ENCODE data around the gene KIF3A. TPM values are rescaled to one million over a fixed set of nuclear protein-coding genes. Genes with fewer than 3 reads are reported as not detected.
"Not testable (repeated sequence)": the region's sequence is repeated elsewhere in the genome, so short reads cannot be mapped to it uniquely, and the experiment has no call there.

The KIF3A gene
- polyA plus RNA-seq, 12 donors, result 7.4 to 23.5 (median 8.9) TPM; not detected in 1

DNA sequence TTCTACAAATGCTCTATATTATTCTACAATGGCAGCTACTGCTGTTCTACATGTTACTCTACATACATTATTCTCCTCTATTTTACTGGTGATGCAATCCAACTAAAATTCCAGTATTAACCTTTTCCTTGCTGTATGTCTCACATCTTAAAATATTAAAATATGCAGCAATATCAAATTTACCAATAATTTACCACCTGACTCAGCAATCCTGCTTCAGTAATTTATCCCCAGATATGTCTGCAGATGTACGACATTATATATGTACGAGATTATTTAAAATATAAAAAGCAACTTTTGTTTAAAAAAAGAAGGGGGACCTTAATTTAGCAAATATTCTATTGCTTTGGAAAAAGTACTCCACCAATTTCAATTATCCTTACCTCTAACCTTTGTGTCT, 11.6 kb downstream of the KIF3A start:
- no peak for DNase-seq

DNA sequence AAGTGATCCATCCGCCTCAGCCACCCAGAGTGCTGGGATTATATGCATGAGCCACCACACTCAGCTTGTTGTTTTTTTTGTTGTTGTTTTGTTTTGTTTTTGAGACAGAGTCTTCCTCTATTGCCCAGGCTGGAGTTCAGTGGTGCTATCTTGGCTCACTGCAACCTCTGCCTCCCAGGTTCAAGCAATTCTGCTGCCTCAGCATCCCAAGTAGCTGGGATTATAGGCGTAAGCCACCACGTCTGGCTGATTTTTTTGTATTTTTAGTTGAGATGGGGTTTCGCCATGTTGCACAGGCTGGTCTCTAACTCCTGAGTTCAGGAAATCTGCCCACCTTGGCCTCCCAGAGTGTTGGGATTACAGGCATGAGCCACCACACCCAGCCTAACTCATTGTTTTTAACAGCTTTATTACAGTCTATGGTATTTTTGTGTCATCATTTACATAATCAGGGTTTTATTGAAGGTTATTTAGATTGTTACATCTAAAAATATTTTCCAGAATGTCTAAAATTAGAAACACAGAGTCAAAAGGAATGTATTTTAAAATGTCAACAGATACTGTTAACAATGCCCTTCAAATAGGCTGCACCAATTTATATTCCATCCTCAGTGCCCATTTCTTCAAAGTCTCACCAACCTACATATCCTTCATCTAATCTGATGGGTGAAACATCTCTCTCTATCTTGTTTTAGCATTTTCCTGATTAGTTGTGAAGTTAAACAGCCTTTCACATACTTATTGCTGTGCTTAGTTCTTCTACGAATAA, 18.6 kb downstream of the KIF3A start:
- DNase-seq, result no peak

DNA sequence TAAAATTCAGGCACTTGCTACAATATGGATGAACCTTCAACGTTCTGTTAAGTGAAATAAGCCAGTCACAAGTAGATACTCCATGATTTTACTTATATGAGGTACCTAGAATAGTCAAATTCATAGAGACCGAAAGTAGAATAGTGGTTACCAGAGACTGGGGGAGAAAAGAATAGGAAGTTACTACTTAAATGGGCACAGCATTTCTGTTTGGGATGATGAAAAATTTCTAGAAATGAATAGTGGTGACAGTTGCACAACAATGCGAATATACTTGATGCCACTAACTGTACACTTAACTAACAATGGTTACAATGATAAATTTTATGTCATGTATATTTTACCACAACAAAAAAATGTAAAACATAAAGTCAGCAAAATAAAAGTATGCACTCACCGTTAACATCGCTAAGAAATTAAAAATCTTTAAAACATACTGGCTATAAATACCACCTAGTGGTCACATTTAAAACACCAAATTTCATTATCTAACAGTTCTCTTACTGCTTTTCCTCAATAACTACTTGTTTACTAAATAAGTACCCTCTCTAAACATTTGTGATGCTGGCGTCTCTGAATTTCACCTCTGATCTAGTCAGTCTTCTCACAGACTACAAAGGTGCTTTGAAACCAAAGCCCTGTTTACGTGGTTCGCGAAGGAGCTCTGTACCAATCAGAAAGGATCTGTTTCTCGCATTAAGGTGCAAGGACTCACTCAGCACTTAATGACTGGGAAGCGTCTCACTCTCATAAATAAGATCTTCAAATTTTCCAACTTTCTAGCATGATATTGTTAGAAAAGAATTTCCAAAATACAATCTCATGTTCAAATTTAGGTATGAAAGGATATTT, 22.7 kb downstream of the KIF3A start:
- DNase-seq, result peak; percentile 4

DNA sequence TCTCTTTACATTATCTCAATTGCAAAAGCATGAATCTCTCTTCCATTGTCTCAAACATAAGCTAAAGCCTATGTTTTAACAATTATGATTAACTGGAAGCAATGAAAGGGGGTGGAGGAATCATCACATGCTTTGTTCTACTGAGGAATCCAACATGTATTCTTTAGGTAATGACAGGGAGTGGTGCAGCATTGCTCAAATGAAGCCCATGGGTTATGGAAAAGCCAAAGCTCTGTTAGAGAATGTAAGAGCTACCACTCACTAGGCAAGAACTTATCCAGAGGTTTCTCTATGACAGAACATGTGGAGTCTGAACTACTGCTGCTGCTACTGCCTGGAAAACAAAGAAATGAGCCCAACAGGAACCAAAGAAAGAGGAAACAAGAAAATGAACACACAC, 28.7 kb downstream of the KIF3A start:
- DNase-seq, result no peak

DNA sequence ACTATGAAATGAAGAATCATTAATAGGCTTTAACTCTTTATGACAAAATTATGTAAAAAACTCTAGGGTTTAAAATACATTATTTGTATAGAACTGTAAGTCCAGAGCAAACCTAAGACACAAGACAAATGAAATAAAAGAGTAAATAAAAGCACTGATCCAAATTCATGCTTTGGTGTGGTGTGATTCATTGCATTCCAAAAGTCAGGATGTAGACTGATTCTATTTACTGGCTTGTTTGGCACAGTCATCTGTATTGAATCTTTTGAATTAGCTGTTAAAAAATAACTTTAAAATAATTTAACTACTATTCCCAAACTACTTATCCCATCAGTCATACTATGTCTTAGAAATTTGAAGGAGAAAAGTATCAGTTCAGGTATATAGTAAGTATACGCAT, 32.5 kb downstream of the KIF3A start:
- DNase-seq, result no peak

DNA sequence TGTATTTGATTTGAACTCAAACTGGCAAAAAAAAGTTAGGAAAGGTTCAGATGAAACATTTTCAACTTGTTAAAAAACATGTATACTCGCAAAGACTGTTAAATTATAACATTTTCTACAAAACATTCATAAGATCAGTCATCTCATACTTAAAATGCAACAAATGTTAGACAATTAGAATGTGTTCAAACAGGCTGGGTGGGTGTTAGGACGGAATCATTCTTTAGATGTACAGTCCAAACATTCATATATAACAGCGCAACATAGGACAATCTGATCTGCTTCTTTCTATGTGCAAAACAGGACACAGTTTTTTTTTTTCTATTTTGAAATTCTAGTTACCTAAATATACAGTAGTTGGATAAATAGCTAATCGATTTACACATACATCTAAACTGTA, 41.4 kb downstream of the KIF3A start:
- no peak for DNase-seq

DNA sequence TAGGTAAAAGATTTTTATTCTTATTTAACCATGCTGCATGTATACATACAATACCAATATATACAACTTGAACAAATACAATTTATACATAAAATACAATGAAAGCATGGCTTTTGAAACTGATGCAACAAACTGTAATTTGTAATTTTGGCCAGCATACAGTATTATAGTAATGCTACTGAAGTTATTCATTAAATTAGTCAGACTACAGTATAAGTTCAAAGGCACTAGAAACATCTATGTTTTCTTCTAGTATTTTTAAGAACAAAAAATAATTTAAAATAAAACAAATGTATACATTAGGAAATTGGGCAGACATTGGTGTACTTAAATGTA, 44.7 kb downstream of the KIF3A start:
- no peak for DNase-seq

DNA sequence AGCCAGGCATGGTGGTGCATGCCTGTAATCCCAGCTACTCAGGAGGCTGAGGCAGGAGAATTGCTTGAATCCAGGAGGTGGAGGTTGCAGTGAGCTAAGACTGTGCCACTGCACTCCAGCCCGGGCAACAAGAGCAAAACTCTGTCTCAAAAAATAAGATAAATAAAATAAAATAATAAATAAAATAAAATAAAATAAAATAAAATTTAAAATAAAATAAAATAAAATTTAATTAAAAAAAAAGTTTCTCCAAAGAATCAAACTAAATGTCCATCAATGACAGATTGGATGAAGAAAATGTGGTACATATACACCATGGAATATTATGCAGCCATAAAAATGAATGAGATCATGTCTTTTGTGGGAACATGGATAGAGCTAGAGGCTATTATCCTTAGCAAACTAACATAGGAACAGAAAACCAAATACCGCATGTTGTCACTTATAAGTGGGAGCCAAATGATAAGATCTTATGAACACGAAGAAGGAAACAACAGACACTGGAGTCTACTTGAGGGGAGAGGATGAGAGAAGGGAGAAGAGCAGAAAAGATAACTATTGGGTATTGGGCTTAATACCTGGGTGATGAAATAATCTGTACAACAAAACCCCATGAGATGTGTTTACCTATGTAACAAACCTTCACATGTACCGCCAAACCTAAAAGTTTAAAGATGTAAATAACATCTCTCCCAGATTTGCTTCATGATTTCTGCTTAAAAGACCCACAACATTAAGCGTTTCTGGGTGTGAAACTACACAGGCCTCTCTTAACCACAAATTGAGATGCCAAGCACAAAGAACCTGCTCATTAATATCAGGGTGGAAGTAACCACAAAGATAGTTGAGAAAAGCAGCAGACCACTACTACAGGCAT, 45.4 kb downstream of the KIF3A start:
- not testable (repeated sequence) for DNase-seq

DNA sequence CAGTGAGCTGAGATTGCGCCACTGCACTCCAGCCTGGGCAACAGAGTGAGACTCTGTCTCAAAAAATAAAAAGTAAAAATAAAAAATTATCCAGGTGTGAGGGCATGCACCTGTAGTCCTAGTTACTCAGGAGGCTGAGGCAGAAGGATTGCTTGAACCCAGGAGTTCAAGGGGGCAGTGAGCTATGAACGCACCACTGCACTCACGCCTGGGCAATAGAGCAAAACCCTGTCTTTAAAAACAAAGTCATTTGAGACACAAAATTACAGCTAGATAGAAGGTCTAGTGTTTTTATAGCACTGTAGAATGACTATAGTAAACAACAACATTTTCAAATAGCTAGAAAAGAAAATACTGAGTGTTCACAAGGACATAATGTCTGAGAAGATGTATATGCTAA, 47.2 kb downstream of the KIF3A start:
- no peak for DNase-seq

DNA sequence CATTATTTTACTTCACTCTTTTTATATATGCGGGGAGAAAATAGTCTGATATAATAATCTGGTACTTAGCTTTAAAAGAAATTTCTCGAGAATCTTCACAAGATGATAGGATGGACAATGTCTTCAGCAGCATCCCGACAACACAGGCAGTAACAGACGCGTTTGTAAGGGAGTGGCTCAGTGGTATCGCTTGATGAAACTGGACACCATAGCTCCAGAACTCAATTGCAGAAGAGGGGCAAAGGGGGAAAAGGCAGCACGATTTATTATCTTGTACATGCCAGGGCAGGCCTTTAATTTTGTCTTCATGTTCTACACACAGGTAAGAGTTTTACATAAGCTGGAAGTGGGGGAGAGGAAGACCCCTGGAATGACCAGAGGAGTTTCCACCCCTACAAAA, 47.8 kb downstream of the KIF3A start:
- DNase-seq, result no peak

DNA sequence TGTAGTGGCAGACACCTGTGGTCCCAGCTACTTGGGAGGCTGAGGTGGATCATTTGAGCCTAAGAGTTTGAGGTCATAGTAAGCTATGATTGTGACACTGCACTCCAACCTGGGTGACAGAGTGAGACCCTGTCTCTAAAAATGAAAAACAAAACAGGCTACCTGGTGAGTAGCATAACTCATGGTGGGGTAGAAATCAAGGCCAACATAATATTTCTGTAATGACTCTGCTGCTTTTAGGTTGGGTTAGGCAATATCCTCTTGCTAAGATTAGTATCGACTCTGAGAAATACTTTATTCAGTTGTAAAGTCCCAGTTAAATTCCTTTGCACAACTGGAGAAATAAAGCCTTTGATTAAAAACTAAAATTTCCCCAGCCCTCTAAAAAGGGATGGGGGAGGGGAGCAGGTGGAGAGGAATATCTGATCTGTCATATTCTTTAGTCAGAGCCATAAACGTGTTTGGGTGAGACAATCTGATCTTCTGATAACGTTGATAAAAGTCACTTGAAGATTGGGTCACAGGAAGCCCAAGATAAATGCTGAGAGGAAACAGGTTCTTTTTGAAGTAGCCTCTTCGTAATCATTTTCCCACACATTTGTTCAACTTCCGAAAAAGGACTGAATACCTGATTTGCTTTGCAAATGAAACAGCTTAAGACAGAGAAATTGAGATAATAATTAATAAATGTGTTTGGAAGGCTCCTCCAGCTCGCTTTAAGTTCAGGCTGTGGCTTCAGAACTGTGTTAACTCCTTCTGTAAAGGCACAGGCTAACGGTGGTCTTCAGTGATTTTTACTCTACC, 48.6 kb downstream of the KIF3A start:
- no peak for DNase-seq

DNA sequence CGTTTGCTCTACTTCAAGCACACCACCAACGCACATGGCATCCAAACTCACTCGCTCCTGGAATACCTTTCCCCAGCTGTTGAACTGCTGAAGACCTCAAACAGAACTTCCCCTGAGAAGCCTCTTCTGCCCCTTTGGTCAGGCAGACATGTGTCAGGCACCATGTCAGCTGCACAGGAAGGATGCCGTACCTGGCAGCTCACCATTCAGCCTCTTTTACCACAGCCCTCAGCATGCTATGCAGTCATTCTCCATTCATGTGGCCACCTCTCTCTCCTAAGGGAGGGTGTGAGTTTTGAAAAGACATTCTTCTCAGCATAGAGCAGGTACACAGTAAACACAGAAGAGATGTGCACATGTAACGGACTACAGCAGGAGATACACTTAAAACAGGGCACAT, 49.4 kb downstream of the KIF3A start:
- DNase-seq, result no peak

DNA sequence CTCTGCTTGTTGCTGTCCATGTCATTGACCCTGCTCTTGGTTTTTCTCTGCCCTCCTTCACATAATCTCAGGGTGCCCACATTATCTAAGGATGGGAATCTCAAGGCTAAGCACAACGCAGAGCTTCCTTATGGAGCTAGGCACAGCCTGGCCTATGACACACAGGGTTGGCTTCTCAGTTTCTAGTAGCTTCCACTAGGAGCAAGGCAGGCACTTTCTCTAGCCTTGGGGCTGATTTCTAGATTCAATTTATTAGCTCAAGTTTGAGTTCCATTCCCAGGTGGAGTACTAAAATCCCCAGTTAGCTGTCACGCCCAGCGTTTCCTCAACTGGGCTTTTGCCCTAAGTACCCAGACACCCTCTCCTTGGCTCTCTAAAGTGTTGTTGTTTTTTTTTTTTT, 51.2 kb downstream of the KIF3A start:
- no peak for DNase-seq

DNA sequence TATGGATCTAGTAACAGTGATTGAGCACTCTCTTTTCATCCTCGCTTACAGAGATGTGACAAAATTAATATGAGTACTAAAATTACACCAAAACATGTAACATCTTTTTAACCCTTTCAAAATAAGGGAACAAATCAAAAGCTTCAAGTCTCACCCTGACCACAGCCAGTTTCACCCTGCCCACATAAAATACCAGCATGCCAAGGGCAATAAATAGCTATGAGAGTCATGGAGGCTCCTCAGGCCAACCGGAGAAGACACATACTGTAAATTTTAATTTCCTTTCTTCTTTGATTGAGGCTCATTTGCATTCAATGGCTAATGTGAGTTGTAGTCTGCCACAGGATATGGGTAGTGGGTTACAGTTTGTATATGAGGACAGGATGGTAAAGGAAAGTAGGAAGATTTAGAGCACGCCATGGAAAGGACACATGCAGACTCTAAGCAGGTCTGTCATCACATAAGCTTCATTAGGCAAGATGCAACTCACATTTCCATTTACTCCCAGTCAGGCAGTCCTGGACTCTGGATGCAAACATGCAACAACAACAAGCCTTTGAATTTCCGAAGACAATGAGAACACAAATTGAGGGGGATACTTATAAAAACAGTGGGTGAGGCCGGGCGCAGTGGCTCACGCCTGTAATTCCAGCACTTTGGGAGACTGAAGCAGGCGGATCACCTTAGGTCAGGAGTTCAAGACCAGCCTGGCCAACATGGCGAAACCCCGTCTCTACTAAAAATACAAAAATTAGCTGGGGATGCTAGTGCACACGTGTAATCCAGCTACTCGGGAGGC, 52.2 kb downstream of the KIF3A start:
- DNase-seq, result no peak

DNA sequence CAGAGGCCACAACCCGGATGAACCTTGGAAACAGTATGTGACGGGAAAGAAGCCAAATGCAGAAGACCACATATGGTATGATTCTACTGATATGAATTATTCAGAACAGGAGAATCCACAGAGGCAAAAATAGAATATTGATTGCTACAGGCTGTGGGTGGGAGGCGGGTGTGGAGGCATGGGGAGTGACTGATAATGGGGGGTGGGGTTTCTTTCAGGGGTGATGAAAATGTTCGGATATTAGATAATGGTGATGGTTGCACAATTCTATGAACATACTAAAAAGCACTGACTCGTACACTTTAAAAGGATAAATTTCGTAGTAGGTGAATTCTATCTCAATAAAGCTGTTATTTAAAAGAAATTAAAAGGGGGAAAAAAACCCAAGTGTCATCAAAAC, 52.9 kb downstream of the KIF3A start:
- DNase-seq, result no peak

DNA sequence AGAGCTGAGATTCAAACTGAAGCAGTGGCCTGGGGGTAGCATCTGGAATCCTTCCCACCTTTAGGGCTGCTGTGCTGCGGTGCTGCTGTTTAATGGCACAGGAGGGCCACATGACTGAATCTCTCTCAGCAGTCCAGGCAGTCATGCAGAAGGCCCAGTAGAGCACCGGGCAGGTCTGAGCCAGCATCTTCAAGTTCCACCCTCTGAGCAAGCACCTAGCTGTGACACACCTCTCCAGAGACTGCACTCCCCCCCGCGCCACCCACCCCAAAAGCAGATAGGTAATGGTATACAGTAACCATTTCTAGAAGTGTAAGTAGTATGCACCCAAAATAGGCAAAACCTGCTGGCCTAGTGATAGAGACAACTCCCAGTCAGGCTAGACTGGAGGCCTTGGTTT, 55.4 kb downstream of the KIF3A start:
- DNase-seq, result no peak

DNA sequence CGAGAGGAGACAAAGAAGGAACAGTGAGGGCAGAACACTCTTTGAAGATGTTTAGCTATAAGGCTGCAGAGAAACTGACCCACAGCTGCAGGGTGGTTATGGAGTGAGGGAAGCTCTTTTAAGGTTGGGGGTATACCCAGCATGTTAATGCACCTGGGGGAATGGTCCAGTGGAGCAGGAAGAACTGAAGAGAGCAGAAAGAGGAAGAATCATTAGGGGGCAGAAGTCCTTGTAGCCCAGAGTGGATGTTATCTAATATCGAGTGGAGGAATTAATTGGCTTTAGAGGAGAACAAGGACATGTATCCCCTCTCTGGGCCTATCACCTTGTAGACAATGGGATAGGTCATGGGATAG, 55.9 kb downstream of the KIF3A start:
- DNase-seq, result no peak

DNA sequence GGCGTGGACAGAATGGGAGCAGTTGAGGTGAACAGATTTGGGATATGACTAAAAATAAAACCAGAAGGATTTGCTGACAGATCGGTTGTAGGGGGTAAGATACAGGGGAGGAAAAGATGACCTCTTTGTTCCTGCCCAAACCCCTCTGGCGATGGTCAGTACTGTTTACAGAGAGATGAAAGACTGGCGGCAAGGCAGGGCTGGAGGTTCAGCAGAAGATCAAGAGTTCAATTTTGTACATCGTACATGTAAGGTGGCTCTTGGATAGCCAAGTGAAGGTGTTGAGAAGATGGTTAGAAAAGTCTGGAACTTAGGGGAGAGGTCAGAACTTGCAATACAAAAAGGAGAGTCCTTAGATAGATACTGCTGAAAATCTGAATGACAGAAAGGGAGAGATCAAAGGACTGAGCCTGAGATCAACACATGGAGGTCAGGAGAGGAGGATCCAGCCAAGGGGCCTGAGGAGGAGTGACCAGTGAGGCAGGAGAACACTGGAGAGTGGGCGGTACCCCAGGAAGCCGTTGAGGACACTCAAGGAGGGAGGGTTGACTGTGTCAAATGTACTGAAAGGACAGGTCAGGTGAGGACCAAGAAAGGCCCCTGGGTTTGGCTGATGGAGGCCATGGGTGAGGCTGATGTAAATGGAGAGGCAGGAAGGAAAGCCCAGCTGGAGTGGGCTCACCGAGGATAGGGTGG, 56.4 kb downstream of the KIF3A start:
- DNase-seq, result no peak

DNA sequence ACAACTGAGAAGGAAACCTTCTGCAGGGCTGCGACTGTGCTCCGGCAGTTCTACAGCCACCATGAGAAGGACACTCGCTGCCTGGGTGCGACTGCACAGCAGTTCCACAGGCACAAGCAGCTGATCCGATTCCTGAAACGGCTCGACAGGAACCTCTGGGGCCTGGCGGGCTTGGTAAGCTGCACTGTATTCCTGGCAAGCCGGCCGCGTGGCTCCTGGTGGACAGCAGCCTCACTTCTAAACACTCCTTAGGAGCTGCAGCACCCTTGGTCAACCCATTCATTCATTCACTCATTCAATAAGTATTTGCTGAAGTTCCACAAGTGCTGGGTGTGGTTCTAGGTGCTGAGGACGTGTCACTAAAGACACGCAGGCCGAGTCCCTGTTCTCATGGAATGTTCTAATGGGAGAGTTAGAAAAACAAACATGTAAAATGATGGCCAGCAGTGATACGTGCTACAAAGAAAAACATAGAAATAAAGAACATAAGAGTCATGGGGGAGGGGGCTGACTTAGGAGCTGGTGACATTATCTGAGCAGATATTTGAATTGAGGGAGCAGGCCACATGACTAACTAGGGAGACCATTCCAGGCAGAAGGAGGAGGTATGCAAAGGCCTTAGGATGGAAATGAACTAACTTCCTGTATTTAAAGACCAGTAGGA, 57.5 kb downstream of the KIF3A start:
- no peak for DNase-seq

DNA sequence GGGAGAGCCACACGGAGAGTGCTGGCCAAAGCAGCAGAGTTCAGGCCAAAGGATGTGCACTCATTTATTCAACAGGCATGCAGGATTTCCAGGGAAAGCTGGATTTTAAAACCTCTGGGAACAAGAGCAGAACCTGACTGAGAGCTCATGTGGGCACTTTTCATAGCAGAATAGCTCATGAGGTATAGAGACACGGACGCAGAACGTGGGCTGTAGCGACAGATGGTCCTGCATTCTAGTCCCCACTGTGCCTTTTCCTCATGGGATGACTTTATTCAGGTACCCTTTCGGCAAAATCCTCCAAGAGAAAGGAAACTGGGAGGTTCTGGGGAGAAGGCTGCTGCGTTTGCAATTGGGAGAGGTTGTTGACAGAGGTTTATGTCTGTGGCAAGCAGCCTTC, 58.2 kb downstream of the KIF3A start:
- no peak for DNase-seq

All from muscle of arm (tissue), 12 donors.